Left ventricle myocardium superior (tissue), 1 donor: ENCODE results near the gene MICA. TPM values are rescaled to one million over a fixed set of nuclear protein-coding genes. Genes with fewer than 3 reads are reported as not detected.
A peak's percentile ranks its signal among the peaks of the same experiment; 100 is the strongest.
"Not testable (repeated sequence)": the region's sequence is repeated elsewhere in the genome, so short reads cannot be mapped to it uniquely, and the experiment has no call there.

ENCODE experiments used
- ATAC-seq: fragments of 200-7000 bp; cut with Tn5 transposase; one replicate; pipeline ENCODE4 v1.9.1; 2020; ENCODE audit warnings: mild to moderate bottlenecking, moderate library complexity
- DNase-seq: peaks from one replicate; pipeline ENCODE4 v3.0.0-alpha.2; 2020
- intact Hi-C: fragments of 100-400 bp; cut with micrococcal nuclease; formaldehyde crosslinking; loops from one replicate; pipeline ENCODE4 v1.11.0; 2022
- total RNA-seq: library from RNA; stranded (reverse); fragmentation: NEBNext Ultra II Directional; extraction: Animal tissue kit (Norgen Biotek cat#: 25700); gene quantifications from one replicate; pipeline ENCODE4 v1.2.1, GENCODE V29; 2021
- donor health status: DM: no; HTN: yes; CAD: no; lungs with severe emphysema.

Gene MICA
- total RNA-seq, 1 donor from 2014 or later: 10.3 TPM

DNA sequence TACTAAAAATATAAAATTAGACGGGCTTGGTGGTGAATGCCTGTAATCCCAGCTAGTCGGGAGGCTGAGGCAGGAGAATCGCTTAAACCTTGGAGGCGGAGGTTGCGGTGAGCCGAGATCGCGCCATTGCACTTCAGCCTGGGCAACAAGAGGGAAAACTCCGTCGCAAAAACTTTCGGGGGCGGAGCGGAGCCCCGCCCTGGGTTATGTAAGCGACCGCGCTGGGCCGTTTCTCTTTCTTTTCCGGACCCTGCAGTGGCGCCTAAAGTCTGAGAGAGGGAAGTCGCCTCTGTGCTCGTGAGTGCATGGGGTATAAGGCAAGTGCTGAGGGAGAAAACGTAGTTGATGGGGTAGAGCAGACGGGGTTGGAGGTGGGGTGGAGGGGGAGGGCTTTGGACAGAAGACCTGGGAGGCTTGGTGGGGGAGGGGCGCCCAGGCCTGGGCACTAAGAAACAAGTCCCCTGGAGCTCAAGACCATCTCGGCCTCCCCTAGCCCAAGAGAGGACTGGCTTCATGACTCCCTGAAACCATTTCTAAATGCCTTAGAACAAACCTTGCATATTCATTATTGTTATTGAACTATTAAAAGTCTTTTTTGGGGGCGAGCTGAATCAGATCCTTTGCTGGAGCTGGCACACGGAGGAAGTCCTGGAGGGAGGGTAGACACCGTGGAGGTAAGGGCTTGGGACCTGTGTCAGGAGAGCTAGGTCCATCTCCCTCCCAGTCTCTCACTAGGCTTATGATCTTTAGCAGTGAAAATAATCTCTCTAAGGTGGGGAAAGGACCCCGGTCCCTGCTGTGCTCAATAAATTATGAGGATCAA, 2.7 kb upstream of the MICA start:
- ATAC-seq (peak; percentile 68), DNase-seq (peak; percentile 89)
- intact Hi-C loops: no loop called here

DNA sequence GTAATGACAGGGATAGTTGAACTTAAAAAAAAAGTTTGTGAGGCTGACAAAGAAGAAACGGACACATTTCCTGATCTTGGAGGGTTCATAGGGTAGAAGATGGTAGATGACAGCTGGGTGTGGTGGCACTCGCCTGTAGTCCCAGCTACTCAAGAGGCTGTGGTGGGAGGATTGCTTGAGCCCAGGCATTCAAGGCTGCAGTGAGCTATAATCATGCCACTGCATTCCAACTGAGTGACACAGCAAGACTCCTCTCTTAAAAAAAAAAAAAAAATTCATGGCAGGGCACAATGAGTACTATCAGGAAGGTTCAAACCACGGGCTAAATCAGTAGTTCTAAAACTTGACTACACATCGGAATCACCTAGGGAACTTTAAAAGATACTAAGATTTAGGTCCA, 2.0 kb upstream of the MICA start:
- intact Hi-C loops: no loop called here
- peak; percentile 34 for ATAC-seq
- peak; percentile 45 for DNase-seq

DNA sequence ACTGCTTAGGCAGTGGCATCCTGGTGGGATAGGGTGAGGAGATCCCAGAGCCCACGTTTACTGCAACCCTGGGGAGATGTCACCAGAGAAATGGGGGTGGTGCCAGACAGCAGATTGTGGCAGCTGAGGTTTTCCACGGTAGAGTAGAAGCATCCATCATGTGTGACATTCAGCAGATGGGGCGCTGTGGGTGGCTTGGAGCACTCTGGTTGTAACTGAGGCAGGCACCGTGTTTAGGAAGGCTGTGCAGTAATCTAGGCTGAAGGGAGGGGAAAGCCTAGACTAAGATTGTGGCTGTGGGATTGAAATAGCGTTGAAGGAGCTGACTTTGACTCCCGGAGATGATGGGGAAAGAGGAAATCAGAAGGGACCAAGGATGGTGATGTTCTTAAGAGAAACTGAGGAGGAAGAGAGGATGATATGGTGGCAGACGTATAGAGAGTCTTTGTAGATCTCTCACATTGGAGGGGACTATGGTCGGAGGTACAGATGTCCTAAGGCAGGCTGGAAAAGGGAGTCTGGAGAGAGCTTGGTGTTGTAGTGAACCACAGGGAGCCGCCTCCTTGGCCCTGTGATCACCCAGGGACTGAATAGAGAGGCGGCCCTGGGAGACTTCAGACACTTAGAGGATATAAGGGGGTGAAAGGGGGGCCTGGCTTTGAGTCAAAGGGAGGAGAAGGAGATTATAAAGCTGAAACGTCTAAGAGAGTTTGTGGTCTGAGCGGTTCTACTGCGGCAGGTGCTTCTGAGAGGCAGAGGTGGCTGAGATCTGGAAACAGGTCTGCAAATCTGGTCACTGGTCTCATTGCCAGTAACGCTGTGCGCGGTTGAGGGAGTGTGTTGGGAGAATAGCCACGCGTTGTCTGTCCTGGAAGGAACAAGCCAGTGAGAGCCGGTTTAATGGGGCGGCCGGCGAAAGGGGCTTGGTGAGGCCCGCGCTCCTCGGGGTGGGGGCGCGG, 792 bp upstream of the MICA start:
- ATAC-seq: no peak
- no peak for DNase-seq
- intact Hi-C loops: no loop called here

DNA sequence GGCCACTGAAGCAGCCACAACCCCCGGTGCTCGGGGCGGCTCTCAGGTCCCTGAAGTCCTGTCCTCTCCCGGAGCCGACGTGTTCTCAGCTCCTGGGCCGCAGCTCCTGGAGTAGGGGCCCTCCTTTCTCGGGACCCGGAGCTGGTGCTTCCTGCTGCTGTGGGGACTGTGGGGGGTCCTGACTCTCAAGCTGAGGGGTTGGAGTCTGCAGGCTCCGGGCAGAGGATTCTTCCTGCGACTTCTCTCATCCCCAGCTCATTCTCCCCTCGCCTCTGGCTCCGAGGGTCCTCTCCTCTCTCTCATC, 618 bp downstream of the MICA start:
- DNase-seq, ATAC-seq, intact Hi-C loops: not testable (repeated sequence)

- ATAC-seq: no peak
- no peak for DNase-seq
- intact Hi-C loops: no loop called here
Measured at GRCh38 chr6:31405996-31406395, 2.6 kb downstream of the MICA start.

- ATAC-seq: no peak
- intact Hi-C loops: no loop called here
- DNase-seq: no peak
Measured at GRCh38 chr6:31407699-31408098, 4.3 kb downstream of the MICA start.

DNA sequence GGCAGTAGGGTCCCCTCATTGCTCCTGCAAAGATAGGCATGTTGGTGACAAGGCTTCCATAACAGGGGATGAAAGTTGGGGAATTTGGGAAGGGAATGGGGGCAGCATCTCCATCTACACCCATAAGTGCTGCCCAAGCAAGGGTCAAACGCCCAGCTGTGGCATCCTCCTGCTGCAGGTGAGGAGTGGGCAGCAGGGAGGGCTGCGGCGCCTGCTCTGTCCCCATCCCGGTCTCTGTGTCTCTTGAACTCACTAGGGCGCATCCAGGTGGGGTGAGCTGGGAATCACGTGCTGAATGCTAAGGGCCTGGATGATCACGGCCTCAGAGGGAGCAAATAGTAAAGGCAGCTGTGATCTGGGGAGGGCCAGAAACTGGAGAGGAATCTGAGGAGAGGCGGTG, 9.1 kb downstream of the MICA start:
- intact Hi-C loops: no loop called here
- DNase-seq (no peak), ATAC-seq (no peak)

- DNase-seq, intact Hi-C loops, ATAC-seq: not testable (repeated sequence)
Measured at GRCh38 chr6:31414148-31414770, 10.9 kb downstream of the MICA start.

GRCh38 chr6:31414771-31415265, 11.4 kb downstream of the MICA start:
- intact Hi-C loops: no loop called here
- ATAC-seq (no peak), DNase-seq (no peak)

- no peak for ATAC-seq
- no peak for DNase-seq
Measured at GRCh38 chr6:31416394-31417014, 13.1 kb downstream of the MICA start.

GRCh38 chr6:31418251-31418650, 14.9 kb downstream of the MICA start:
- DNase-seq: no peak

More at GRCh38 chr6:31416394-31417014, 13.1 kb downstream of the MICA start:
- intact Hi-C loops: no loop called here

GRCh38 chr6:31419842-31420241, 16.4 kb downstream of the MICA start:
- DNase-seq (no peak), ATAC-seq (no peak)
- intact Hi-C loops: no loop called here

More at GRCh38 chr6:31418251-31418650, 14.9 kb downstream of the MICA start:
- no peak for ATAC-seq
- intact Hi-C loops: no loop called here

- ATAC-seq (no peak), DNase-seq (no peak)
- intact Hi-C loops: no loop called here
Measured at GRCh38 chr6:31420546-31420945, 17.2 kb downstream of the MICA start.

DNA sequence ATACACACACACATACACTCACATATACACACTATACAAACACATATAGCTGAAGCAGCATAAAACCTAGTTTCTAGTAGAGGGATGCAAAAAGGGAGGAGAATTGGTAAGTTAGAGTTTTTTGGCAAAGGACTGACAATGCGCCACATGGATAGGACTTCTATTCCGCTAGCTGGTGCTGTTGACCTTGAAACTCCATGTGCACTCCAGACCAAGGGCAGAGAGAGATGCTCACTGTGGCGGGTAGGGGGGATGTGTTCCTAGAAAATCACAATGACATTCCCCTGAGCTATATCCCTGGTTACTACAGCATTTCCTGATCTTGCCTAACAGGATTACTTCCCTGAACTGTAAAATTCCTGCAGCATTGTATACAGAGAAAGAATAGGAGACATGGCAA, 19.2 kb downstream of the MICA start:
- DNase-seq (no peak), ATAC-seq (no peak)
- intact Hi-C loops: no loop called here

DNA sequence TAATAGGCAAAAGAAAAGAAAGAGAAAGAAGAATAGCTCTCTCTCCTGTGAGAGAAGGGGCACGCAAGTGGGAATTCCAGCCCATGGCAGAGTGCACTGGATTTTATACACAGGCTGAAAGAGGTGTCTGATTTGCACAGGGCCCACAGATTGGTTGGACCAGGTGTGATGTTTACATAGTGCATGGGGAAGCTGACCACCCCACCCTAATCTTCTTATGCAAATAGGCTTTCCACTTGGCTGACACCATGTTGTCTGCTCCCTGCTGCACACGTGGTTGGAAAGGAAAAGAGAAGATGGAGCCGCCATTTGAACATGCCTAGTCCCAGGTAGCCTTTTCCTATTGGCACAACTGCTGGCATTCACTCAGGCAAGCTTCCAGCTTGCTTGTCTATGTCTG, 20.2 kb downstream of the MICA start:
- DNase-seq (no peak), ATAC-seq (no peak)
- intact Hi-C loops: no loop called here

GRCh38 chr6:31426395-31427354, 23.3 kb downstream of the MICA start:
- intact Hi-C loops: no loop called here
- DNase-seq (no peak), ATAC-seq (no peak)

- DNase-seq: no peak
- ATAC-seq: no peak
- intact Hi-C loops: no loop called here
Measured at GRCh38 chr6:31430449-31430848, 27.1 kb downstream of the MICA start.

- DNase-seq, intact Hi-C loops, ATAC-seq: not testable (repeated sequence)
Measured at GRCh38 chr6:31435051-31435450, 31.7 kb downstream of the MICA start.
